Type B pancreatic cell (in vitro differentiated cells): ENCODE measurements around the gene TRIM33. TPM values are rescaled to one million over a fixed set of nuclear protein-coding genes. Genes with fewer than 3 reads are reported as not detected.
"Not testable (repeated sequence)": the region's sequence is repeated elsewhere in the genome, so short reads cannot be mapped to it uniquely, and the experiment has no call there.

ENCODE experiments used
- DNase-seq: peaks from one replicate; pipeline ENCODE4 v3.0.0; 2021; ENCODE audit warnings: mixed read lengths; ENCODE audit not compliant: unreplicated experiment; ENCODE audit errors: extremely low spot score
- H3K27ac Mint-ChIP-seq: 2 replicates; pipeline ENCODE4 v1.8.0; 2021; ENCODE audit warnings: mild to moderate bottlenecking, mixed read lengths
- H3K27me3 Mint-ChIP-seq: 2 replicates; pipeline ENCODE4 v1.8.0; 2021; ENCODE audit warnings: mixed read lengths
- H3K36me3 Mint-ChIP-seq: 2 replicates; pipeline ENCODE4 v1.8.0; 2021; ENCODE audit warnings: mixed read lengths
- H3K4me1 Mint-ChIP-seq: one replicate; pipeline ENCODE4 v1.8.0; 2021; ENCODE audit warnings: mixed read lengths; ENCODE audit not compliant: unreplicated experiment
- H3K4me3 Mint-ChIP-seq: 2 replicates; pipeline ENCODE4 v1.8.0; 2021; ENCODE audit warnings: mild to moderate bottlenecking, mixed read lengths
- H3K9me3 Mint-ChIP-seq: 2 replicates; pipeline ENCODE4 v1.8.0; 2021; ENCODE audit warnings: mixed read lengths
- total RNA-seq: library from RNA; stranded (reverse); gene quantifications from 2 replicates; pipeline ENCODE4 v1.2.1, GENCODE V29; 2021; ENCODE audit warnings: low replicate concordance
- TF ChIP-seq, protein P1 (sequence below): fragments of 200-600 bp; sonication (generic); conservative IDR thresholded peaks from 2 replicates; pipeline ENCODE4 v1.5.0; 2021; ENCODE audit warnings: antibody characterized with exemption, mild to moderate bottlenecking

TRIM33 gene
- total RNA-seq, 1 donor from 2014 or later = 46.6 TPM

- Mint-ChIP-seq H3K4me3 (no peak overlapping the region), H3K27ac (no peak overlapping the region), H3K27me3 (peaks cover 3% of the 10 kb centered on the region), H3K4me1 (no peaks in the 10 kb centered on the region), H3K36me3 (no peaks in the 10 kb centered on the region), H3K9me3 (peaks cover 7% of the 10 kb centered on the region)
- TF ChIP-seq, protein P1, sequence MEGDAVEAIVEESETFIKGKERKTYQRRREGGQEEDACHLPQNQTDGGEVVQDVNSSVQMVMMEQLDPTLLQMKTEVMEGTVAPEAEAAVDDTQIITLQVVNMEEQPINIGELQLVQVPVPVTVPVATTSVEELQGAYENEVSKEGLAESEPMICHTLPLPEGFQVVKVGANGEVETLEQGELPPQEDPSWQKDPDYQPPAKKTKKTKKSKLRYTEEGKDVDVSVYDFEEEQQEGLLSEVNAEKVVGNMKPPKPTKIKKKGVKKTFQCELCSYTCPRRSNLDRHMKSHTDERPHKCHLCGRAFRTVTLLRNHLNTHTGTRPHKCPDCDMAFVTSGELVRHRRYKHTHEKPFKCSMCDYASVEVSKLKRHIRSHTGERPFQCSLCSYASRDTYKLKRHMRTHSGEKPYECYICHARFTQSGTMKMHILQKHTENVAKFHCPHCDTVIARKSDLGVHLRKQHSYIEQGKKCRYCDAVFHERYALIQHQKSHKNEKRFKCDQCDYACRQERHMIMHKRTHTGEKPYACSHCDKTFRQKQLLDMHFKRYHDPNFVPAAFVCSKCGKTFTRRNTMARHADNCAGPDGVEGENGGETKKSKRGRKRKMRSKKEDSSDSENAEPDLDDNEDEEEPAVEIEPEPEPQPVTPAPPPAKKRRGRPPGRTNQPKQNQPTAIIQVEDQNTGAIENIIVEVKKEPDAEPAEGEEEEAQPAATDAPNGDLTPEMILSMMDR = no peak
- no peak for DNase-seq
Measured at GRCh38 chr1:114367810-114368209, 143.2 kb downstream of the TRIM33 start.

DNA sequence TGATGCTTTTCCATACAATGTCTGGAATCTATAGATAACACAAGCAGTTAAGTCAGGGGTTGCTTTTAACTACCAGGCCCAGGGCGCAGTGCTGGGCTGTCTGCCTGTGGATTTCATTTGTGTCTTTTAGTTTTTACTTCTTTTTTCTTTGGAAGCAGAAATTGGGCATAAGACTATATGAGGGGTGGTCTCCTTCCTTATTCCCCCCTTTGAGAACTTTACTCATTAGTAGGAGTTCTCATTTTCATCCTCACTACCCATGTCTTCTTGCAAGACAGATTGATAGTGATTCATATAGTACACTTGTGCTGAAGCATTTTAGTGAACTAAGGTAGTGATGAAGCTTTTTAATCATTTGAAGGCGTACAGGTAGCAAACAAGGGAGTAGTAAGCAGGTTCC, 147.8 kb downstream of the TRIM33 start:
- not testable (repeated sequence) for H3K27ac Mint-ChIP-seq, DNase-seq, H3K27me3 Mint-ChIP-seq, H3K36me3 Mint-ChIP-seq, H3K4me1 Mint-ChIP-seq, H3K9me3 Mint-ChIP-seq, H3K4me3 Mint-ChIP-seq

DNA sequence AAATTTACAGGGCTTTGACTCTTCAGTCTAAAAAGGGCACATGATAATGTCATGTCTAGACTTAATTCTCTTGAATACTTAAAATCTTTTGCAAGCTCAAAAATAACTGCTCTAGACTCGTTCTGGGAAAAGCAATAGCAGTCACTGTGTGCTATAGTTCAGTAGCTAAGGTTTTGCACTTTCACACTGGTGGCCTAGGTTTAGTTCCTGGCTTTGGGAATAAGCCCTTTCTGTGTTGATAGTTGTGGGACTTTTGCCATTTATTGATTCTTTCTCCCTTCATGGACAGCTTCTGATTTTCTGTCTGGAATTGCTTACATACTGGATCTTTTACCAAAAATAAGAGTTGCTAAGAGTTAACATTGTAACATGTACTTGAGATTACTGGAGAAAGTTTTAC, 151.2 kb downstream of the TRIM33 start:
- TF ChIP-seq, protein P1 = no peak
- H3K4me3 Mint-ChIP-seq = no peak overlapping the region
- H3K27me3 Mint-ChIP-seq = peaks cover 4% of the 10 kb centered on the region
- no peak overlapping the region for H3K27ac Mint-ChIP-seq
- H3K36me3 Mint-ChIP-seq = no peaks in the 10 kb centered on the region
- peaks cover 7% of the 10 kb centered on the region for H3K9me3 Mint-ChIP-seq
- DNase-seq = no peak
- H3K4me1 Mint-ChIP-seq = no peaks in the 10 kb centered on the region

DNA sequence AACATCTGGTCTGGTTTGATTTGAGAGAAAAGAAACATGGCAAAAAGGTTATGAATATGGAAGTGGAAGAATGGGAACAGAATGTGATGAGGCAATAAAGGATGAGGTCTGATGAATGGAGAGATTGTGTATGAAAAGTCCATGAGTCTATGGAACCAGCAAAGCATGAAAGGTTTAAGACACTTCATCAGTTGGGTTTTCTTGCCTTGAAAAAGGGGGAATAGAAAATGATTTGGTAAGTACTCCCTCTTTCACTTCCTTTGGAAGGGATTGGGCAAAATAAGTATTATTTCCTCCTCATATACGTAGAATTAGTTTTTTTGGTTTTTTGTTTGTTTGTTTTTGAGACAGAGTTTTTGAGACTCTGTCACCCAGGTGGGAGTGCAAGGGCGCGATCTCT, 155.8 kb downstream of the TRIM33 start:
- Mint-ChIP-seq H3K4me3 (no peak overlapping the region), H3K9me3 (no peaks in the 10 kb centered on the region), H3K27ac (no peak overlapping the region), H3K27me3 (peaks cover 12% of the 10 kb centered on the region), H3K36me3 (no peaks in the 10 kb centered on the region), H3K4me1 (no peaks in the 10 kb centered on the region)
- no peak for DNase-seq
- TF ChIP-seq, protein P1 = no peak

DNA sequence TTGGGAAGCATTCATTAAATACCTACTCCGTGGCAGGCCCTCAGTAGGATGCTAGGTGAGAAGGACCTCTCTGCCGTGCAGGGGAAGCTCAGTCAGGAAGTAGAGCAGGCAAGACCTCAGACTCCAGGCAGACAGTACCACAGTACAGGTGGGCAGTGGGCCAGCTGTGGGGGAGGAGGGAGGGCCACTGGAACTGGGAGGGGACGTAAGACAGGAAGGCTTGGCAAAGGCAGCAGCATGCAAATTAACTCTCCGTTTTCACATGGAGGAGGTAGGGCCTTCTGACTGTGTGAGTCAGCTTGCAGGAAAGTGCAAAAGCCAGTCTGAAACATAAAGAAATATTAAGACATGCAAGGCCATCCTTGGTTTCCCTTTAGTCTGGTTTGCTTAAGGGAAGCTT, 157.7 kb downstream of the TRIM33 start:
- TF ChIP-seq, protein P1 = no peak
- no peaks in the 10 kb centered on the region for H3K36me3 Mint-ChIP-seq
- peaks cover 15% of the 10 kb centered on the region for H3K27me3 Mint-ChIP-seq
- no peak overlapping the region for H3K4me3 Mint-ChIP-seq
- peak; percentile 27 for DNase-seq
- no peaks in the 10 kb centered on the region for H3K9me3 Mint-ChIP-seq
- H3K27ac Mint-ChIP-seq = no peak overlapping the region
- no peaks in the 10 kb centered on the region for H3K4me1 Mint-ChIP-seq

- Mint-ChIP-seq H3K36me3 (no peaks in the 10 kb centered on the region), H3K27ac (no peak overlapping the region), H3K9me3 (no peaks in the 10 kb centered on the region), H3K4me3 (no peak overlapping the region), H3K4me1 (no peaks in the 10 kb centered on the region), H3K27me3 (peaks cover 15% of the 10 kb centered on the region)
- peak; percentile 55 for DNase-seq
- TF ChIP-seq, protein P1 = no peak
Measured at GRCh38 chr1:114352797-114353196, 158.2 kb downstream of the TRIM33 start.
